ENCODE data around the gene IGDCC3. TPM values are rescaled to one million over a fixed set of nuclear protein-coding genes. Genes with fewer than 3 reads are reported as not detected.

Gene IGDCC3
- total RNA-seq, 2 donors from 2014 or later: not detected

- DNase-seq (ENCODE audit: low spot score): no peak
- no peaks in the 10 kb centered on the region for H3K36me3 ChIP-seq
- no peaks in the 10 kb centered on the region for H3K27me3 ChIP-seq
- H3K9me3 ChIP-seq: no peaks in the 10 kb centered on the region
- H3K27ac ChIP-seq: no peak overlapping the region
- H3K4me3 ChIP-seq: no peak overlapping the region
- TF ChIP-seq CTCF (IDR thresholded peaks at IDR 0.05): no peak
- peaks cover 0 to 6% of the 10 kb centered on the region in 2 donors for H3K4me1 ChIP-seq
Observed at GRCh38 chr15:65394936-65395335, 17.1 kb upstream of the IGDCC3 start.

- H3K4me1 ChIP-seq: peaks cover 0 to 6% of the 10 kb centered on the region in 2 donors
- no peak for TF ChIP-seq CTCF (IDR thresholded peaks at IDR 0.05)
- H3K36me3 ChIP-seq: no peaks in the 10 kb centered on the region
- DNase-seq (ENCODE audit: low spot score): no peak
- no peaks in the 10 kb centered on the region for H3K9me3 ChIP-seq
- H3K4me3 ChIP-seq: no peak overlapping the region
- no peaks in the 10 kb centered on the region for H3K27me3 ChIP-seq
- no peak overlapping the region for H3K27ac ChIP-seq
Observed at GRCh38 chr15:65394280-65394789, 16.5 kb upstream of the IGDCC3 start.

- Histone ChIP-seq H3K27ac (no peak overlapping the region), H3K27me3 (no peaks in the 10 kb centered on the region), H3K9me3 (no peaks in the 10 kb centered on the region), H3K4me1 (peaks cover 0 to 6% of the 10 kb centered on the region in 2 donors), H3K36me3 (no peaks in the 10 kb centered on the region), H3K4me3 (no peak overlapping the region)
- DNase-seq (ENCODE audit: low spot score): no peak
- TF ChIP-seq CTCF (IDR thresholded peaks at IDR 0.05): no peak
Observed at GRCh38 chr15:65393557-65393956, 15.8 kb upstream of the IGDCC3 start.

GRCh38 chr15:65393091-65393490 is 15.3 kb upstream of the IGDCC3 start:
- no peak for DNase-seq (ENCODE audit: low spot score)
- H3K27ac ChIP-seq: no peak overlapping the region

GRCh38 chr15:65392368-65392767 is 14.6 kb upstream of the IGDCC3 start:
- Histone ChIP-seq H3K27me3 (no peaks in the 10 kb centered on the region), H3K27ac (no peak overlapping the region), H3K4me3 (no peak overlapping the region), H3K4me1 (peaks cover 0 to 6% of the 10 kb centered on the region in 2 donors), H3K9me3 (no peaks in the 10 kb centered on the region), H3K36me3 (no peaks in the 10 kb centered on the region)
- TF ChIP-seq CTCF (IDR thresholded peaks at IDR 0.05): no peak
- no peak for DNase-seq (ENCODE audit: low spot score)

More at GRCh38 chr15:65393091-65393490, 15.3 kb upstream of the IGDCC3 start:
- Histone ChIP-seq H3K4me1 (peaks cover 0 to 6% of the 10 kb centered on the region in 2 donors), H3K27me3 (no peaks in the 10 kb centered on the region), H3K36me3 (no peaks in the 10 kb centered on the region), H3K9me3 (no peaks in the 10 kb centered on the region), H3K4me3 (no peak overlapping the region)
- no peak for TF ChIP-seq CTCF (IDR thresholded peaks at IDR 0.05)

- Histone ChIP-seq H3K4me3 (no peak overlapping the region), H3K9me3 (no peaks in the 10 kb centered on the region), H3K4me1 (peaks cover 0 to 6% of the 10 kb centered on the region in 2 donors), H3K27me3 (no peaks in the 10 kb centered on the region), H3K27ac (no peak overlapping the region), H3K36me3 (no peaks in the 10 kb centered on the region)
- no peak for DNase-seq (ENCODE audit: low spot score)
- TF ChIP-seq CTCF (IDR thresholded peaks at IDR 0.05): no peak
Observed at GRCh38 chr15:65391732-65392131, 13.9 kb upstream of the IGDCC3 start.
